ENCODE data around the gene PLEKHG4B.

DNA sequence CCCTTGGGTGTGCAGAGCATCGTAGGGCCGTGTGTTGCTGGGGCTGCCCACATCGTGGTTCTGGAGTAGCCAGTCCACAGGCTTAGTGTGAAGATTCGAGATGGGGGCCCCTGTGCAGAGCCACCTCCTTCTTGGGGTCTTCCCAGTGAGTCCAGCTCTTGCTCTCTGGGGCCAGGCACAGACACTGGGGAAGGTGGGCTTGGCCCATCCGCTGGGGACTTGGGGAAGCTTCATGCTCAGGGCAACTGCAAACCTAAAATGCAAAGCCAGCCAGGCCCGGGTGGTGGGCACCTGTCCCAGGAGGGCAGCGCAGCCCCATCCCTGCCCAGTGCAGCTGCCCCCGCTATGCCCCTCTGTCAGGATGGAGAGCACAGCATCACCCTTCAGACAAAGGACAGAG is 53.0 kb downstream of the PLEKHG4B start:
- TF ChIP-seq, protein P1, sequence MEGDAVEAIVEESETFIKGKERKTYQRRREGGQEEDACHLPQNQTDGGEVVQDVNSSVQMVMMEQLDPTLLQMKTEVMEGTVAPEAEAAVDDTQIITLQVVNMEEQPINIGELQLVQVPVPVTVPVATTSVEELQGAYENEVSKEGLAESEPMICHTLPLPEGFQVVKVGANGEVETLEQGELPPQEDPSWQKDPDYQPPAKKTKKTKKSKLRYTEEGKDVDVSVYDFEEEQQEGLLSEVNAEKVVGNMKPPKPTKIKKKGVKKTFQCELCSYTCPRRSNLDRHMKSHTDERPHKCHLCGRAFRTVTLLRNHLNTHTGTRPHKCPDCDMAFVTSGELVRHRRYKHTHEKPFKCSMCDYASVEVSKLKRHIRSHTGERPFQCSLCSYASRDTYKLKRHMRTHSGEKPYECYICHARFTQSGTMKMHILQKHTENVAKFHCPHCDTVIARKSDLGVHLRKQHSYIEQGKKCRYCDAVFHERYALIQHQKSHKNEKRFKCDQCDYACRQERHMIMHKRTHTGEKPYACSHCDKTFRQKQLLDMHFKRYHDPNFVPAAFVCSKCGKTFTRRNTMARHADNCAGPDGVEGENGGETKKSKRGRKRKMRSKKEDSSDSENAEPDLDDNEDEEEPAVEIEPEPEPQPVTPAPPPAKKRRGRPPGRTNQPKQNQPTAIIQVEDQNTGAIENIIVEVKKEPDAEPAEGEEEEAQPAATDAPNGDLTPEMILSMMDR (IDR thresholded peaks at IDR 0.05; ENCODE audit: low read length) = no peak
- TF ChIP-seq EZH2phosphoT487 (IDR thresholded peaks at IDR 0.05; ENCODE audit: low read length) (no peak), EZH2 (optimal IDR thresholded peaks at IDR 0.05; ENCODE audit: low read depth, low read length) (no peak)

Measured in MM.1S (cell line).